H9 (cell line): ENCODE results near the gene MBLAC1. TPM values are rescaled to one million over a fixed set of nuclear protein-coding genes. Genes with fewer than 3 reads are reported as not detected.
A peak's percentile ranks its signal among the peaks of the same experiment; 100 is the strongest.

Experiments used
- DNase-seq: peaks from one replicate; pipeline ENCODE4 v3.0.0-alpha.2; 2017
- H2AFZ ChIP-seq: one replicate; pipeline ENCODE4 v1.6.1; 2013; ENCODE audit warnings: mild to moderate bottlenecking, low read length, control low read depth, moderate library complexity
- H2AK5ac ChIP-seq: 2 replicates; pipeline ENCODE4 v1.6.1; 2013; ENCODE audit warnings: low read length, control low read depth, mixed read lengths; ENCODE audit not compliant: insufficient read length
- H2BK120ac ChIP-seq: one replicate; pipeline ENCODE4 v1.6.1; 2013; ENCODE audit warnings: low read depth, mild to moderate bottlenecking, low read length, control low read depth, inconsistent platforms; ENCODE audit not compliant: poor library complexity, severe bottlenecking
- H2BK12ac ChIP-seq: 2 replicates; pipeline ENCODE4 v1.6.1; 2013; ENCODE audit warnings: low read length, control low read depth, mixed read lengths, low read depth; ENCODE audit not compliant: insufficient read length
- H2BK15ac ChIP-seq: 2 replicates; pipeline ENCODE4 v1.6.1; 2013; ENCODE audit warnings: low read depth, low read length, control low read depth
- H2BK20ac ChIP-seq: one replicate; pipeline ENCODE4 v1.6.1; 2013; ENCODE audit warnings: low read depth, mild to moderate bottlenecking, low read length, control low read depth, inconsistent platforms; ENCODE audit not compliant: poor library complexity, severe bottlenecking
- H2BK5ac ChIP-seq: 2 replicates; pipeline ENCODE4 v1.6.1; 2013; ENCODE audit warnings: low read length, control low read depth, mixed read lengths; ENCODE audit not compliant: insufficient read length
- H3K14ac ChIP-seq: 2 replicates; pipeline ENCODE4 v1.6.1; 2013; ENCODE audit warnings: low read length, control low read depth; ENCODE audit not compliant: insufficient read depth
- H3K18ac ChIP-seq: 2 replicates; pipeline ENCODE4 v1.6.1; 2013; ENCODE audit warnings: low read depth, mild to moderate bottlenecking, mixed read lengths, low read length, control low read depth; ENCODE audit not compliant: insufficient read length
- H3K23ac ChIP-seq: 2 replicates; pipeline ENCODE4 v1.6.1; 2013; ENCODE audit warnings: low read length, control low read depth, mixed read lengths, low read depth; ENCODE audit not compliant: insufficient read length
- H3K23me2 ChIP-seq: 2 replicates; pipeline ENCODE4 v1.6.1; 2013; ENCODE audit warnings: low read depth, mild to moderate bottlenecking, mixed read lengths, low read length, control low read depth; ENCODE audit not compliant: insufficient read length, poor library complexity, severe bottlenecking
- H3K27ac ChIP-seq: 2 replicates; pipeline ENCODE4 v1.5.1; 2013; ENCODE audit warnings: low read length, control low read depth, mixed read lengths, low read depth; ENCODE audit not compliant: insufficient read length
- H3K27me3 ChIP-seq: 2 replicates; pipeline ENCODE4 v1.6.1; 2013; ENCODE audit warnings: low read length, control low read depth, inconsistent platforms; ENCODE audit not compliant: insufficient read depth
- H3K4ac ChIP-seq: 2 replicates; pipeline ENCODE4 v1.6.1; 2013; ENCODE audit warnings: low read depth, mild to moderate bottlenecking, control low read depth, inconsistent platforms, low read length, moderate library complexity
- H3K4me1 ChIP-seq: 2 replicates; pipeline ENCODE4 v1.6.1; 2013; ENCODE audit warnings: low read length, control low read depth, inconsistent platforms; ENCODE audit not compliant: insufficient read depth
- H3K4me2 ChIP-seq: 2 replicates; pipeline ENCODE4 v1.6.1; 2013; ENCODE audit warnings: low read length, control low read depth, mixed read lengths; ENCODE audit not compliant: insufficient read length, insufficient read depth
- H3K56ac ChIP-seq: 2 replicates; pipeline ENCODE4 v1.6.1; 2013; ENCODE audit warnings: low read depth, mild to moderate bottlenecking, mixed read lengths, low read length, control low read depth; ENCODE audit not compliant: insufficient read length
- H3K79me1 ChIP-seq: 2 replicates; pipeline ENCODE4 v1.6.1; 2013; ENCODE audit warnings: low read depth, mild to moderate bottlenecking, moderate library complexity, low read length, control low read depth, inconsistent platforms; ENCODE audit not compliant: insufficient read depth, poor library complexity, severe bottlenecking
- H3K79me2 ChIP-seq: 2 replicates; pipeline ENCODE4 v1.6.1; 2013; ENCODE audit warnings: low read length, control low read depth, inconsistent platforms; ENCODE audit not compliant: insufficient read depth
- H3K9ac ChIP-seq: 2 replicates; pipeline ENCODE4 v1.6.1; 2013; ENCODE audit warnings: low read length, control low read depth, mixed read lengths; ENCODE audit not compliant: insufficient read length; ENCODE audit errors: extremely low read depth
- H3K9me3 ChIP-seq: one replicate; pipeline ENCODE4 v1.6.1; 2013; ENCODE audit warnings: low read depth, low read length, inconsistent platforms; ENCODE audit not compliant: control insufficient read depth
- H3T11ph ChIP-seq: one replicate; pipeline ENCODE4 v1.6.1; 2013; ENCODE audit warnings: mild to moderate bottlenecking, low read length, control low read depth, inconsistent platforms
- H4K20me1 ChIP-seq: one replicate; pipeline ENCODE4 v1.6.1; 2013; ENCODE audit not compliant: control insufficient read depth, insufficient read length, insufficient read depth
- H4K5ac ChIP-seq: 2 replicates; pipeline ENCODE4 v1.6.1; 2013; ENCODE audit warnings: low read depth, mild to moderate bottlenecking, mixed read lengths, low read length, control low read depth; ENCODE audit not compliant: insufficient read length
- H4K8ac ChIP-seq: replicated peaks from 2 replicates; pipeline ENCODE4 v1.6.1; 2013; ENCODE audit warnings: low read length, control low read depth, mixed read lengths, low read depth; ENCODE audit not compliant: insufficient read length
- H4K91ac ChIP-seq: 2 replicates; pipeline ENCODE4 v1.6.1; 2013; ENCODE audit warnings: low read depth, mild to moderate bottlenecking, moderate library complexity, mixed read lengths, low read length, control low read depth; ENCODE audit not compliant: insufficient read length
- H3K27ac Mint-ChIP-seq, 3 experiments: 2 replicates in 2 of 3; 3 replicates in 1 of 3; pipeline ENCODE4 v1.8.0; 2020 to 2021; ENCODE audit warnings: mixed read lengths in 3 of 3, mild to moderate bottlenecking in 1 of 3, moderate library complexity in 1 of 3
- H3K27me3 Mint-ChIP-seq: 2 replicates; pipeline ENCODE4 v1.8.0; 2021; ENCODE audit warnings: low read depth, mild to moderate bottlenecking, moderate library complexity, mixed read lengths
- H3K36me3 Mint-ChIP-seq, 3 experiments: 2 replicates in 2 of 3; 3 replicates in 1 of 3; pipeline ENCODE4 v1.8.0; 2020 to 2021; ENCODE audit warnings: low read depth in 3 of 3, mixed read lengths in 3 of 3; ENCODE audit not compliant: insufficient read depth in 1 of 3
- H3K4me1 Mint-ChIP-seq, 2 experiments: 2 replicates each; pipeline ENCODE4 v1.8.0; 2020; ENCODE audit warnings: mixed read lengths in 2 of 2
- H3K4me3 Mint-ChIP-seq, 2 experiments: 2 replicates in 1 of 2; 3 replicates in 1 of 2; pipeline ENCODE4 v1.8.0; 2020 to 2021; ENCODE audit warnings: mild to moderate bottlenecking in 2 of 2, mixed read lengths in 2 of 2, moderate library complexity in 1 of 2
- H3K9me3 Mint-ChIP-seq, 2 experiments: 2 replicates in 1 of 2; 3 replicates in 1 of 2; pipeline ENCODE4 v1.8.0; 2020; ENCODE audit warnings: mild to moderate bottlenecking in 2 of 2, mixed read lengths in 2 of 2, moderate library complexity in 1 of 2
- CTCF ChIP-seq: fragments of 200-600 bp; sonication (generic); conservative IDR thresholded peaks from 3 replicates; pipeline ENCODE4 v1.8.0; 2021; ENCODE audit warnings: antibody characterized with exemption, mild to moderate bottlenecking
- WGBS: extraction: QIAGEN DNeasy Blood & Tissue Kit; methylation state at CpG from one replicate; pipeline ENCODE4 v1.1.7; 2013; ENCODE audit warnings: missing lambda C conversion rate, low lambda C conversion rate, mixed read lengths; ENCODE audit not compliant: insufficient read length; ENCODE audit errors: extremely low coverage; 5-methylcytosine and 5-hydroxymethylcytosine counted together
- total RNA-seq: library from RNA; stranded (reverse); gene quantifications from 2 replicates; pipeline ENCODE4 v1.2.1, GENCODE V29; 2021

MBLAC1 gene
- total RNA-seq, 1 experiment from 2014 or later, result 1.9 TPM

- Histone ChIP-seq H3K27ac (no peak within 1 kb of the TSS), H3K9ac (peak within 1 kb of the TSS; percentile 98), H3K23me2 (peaks cover 6% of the 10 kb centered on the region), H3K9me3 (no peaks in the 10 kb centered on the region), H3T11ph (peak within 1 kb of the TSS; percentile 25), H2BK120ac (peak within 1 kb of the TSS; percentile 87), H2BK5ac (no peak within 1 kb of the TSS), H3K4ac (no peak within 1 kb of the TSS; the same call in 1 of the 2 replicates), H3K79me2 (peaks cover 32% of the 10 kb centered on the region), H3K79me1 (no peaks in the 10 kb centered on the region), H4K20me1 (no peaks in the 10 kb centered on the region), H3K27me3 (no peaks in the 10 kb centered on the region), H4K5ac (peak within 1 kb of the TSS; percentile 43), H3K23ac (no peak within 1 kb of the TSS), H3K14ac (peak within 1 kb of the TSS; percentile 86), H3K4me2 (peak within 1 kb of the TSS; percentile 97), H2AK5ac (no peak within 1 kb of the TSS), H3K56ac (no peak within 1 kb of the TSS), H2BK12ac (no peak within 1 kb of the TSS), H3K4me1 (peaks cover 3% of the 10 kb centered on the region; the same call in 1 of the 2 replicates), H2BK20ac (no peak within 1 kb of the TSS), H2AFZ (no peak within 1 kb of the TSS), H4K8ac (no peak within 1 kb of the TSS), H4K91ac (peak within 1 kb of the TSS; percentile 94), H3K18ac (peak within 1 kb of the TSS; percentile 78), H2BK15ac (no peak within 1 kb of the TSS)
- Mint-ChIP-seq H3K27ac (peak within 1 kb of the TSS; percentile 90 to 99 (median 94)), H3K9me3 (peaks cover 4 to 31% of the 10 kb centered on the region in 2 experiments), H3K27me3 (no peaks in the 10 kb centered on the region; the same call in 1 of the 2 replicates), H3K4me3 (peak within 1 kb of the TSS; percentile 91 to 98), H3K4me1 (peaks cover 12 to 27% of the 10 kb centered on the region in 2 experiments), H3K36me3 (peaks cover 40 to 42% (median 41%) of the 10 kb centered on the region in 3 experiments)
- WGBS, result no CpG with 5 or more reads among the region's 55 CpGs
- peak; percentile 98 for TF ChIP-seq CTCF
- peak; percentile 99 for DNase-seq
Observed at GRCh38 chr7:100081535-100082102, 45.1 kb upstream of the MBLAC1 start, which contains the start of gene ZNF3. Gene ZNF3, minus strand, starts transcription at chr7:100081723. Its CDS starts 4,366 bp downstream, at chr7:100077357.
